ENCODE measurements around the gene ABCG5. TPM values are rescaled to one million over a fixed set of nuclear protein-coding genes. Genes with fewer than 3 reads are reported as not detected.

The ABCG5 gene
- total and polyA plus RNA-seq, 7 donors = 0.01 to 0.08 TPM; not detected in 5

GRCh38 chr2:43853141-43854081 lies 14.8 kb upstream of the ABCG5 start:
- TF ChIP-seq CTCF (IDR thresholded peaks at IDR 0.05) = no peak
- DNase-seq (no peak), ATAC-seq (no peak)
- no peaks in the 10 kb centered on the region for H3K4me1 ChIP-seq
- H3K4me3 ChIP-seq = no peak overlapping the region
- H3K27ac ChIP-seq = no peak overlapping the region
- no peaks in the 10 kb centered on the region for H3K9me3 ChIP-seq
- WGBS, 3 donors = 60 to 80% (median 70%) methylated on average over 10 of the region's 10 CpGs
- peaks cover 0 to 18% (median 4%) of the 10 kb centered on the region in 3 donors for H3K27me3 ChIP-seq (ENCODE audit: insufficient read depth in 3 of 3, low read length in 2 of 3)
- H3K36me3 ChIP-seq (ENCODE audit: insufficient read depth in 1 of 2, low read depth in 1 of 2) = no peaks in the 10 kb centered on the region
- intact Hi-C loops (cut with DNase I) = no loop called here

- Histone ChIP-seq H3K27me3 (ENCODE audit: insufficient read depth in 3 of 3, low read length in 2 of 3) (peaks cover 0 to 14% (median 4%) of the 10 kb centered on the region in 3 donors), H3K4me1 (no peaks in the 10 kb centered on the region), H3K36me3 (ENCODE audit: insufficient read depth in 1 of 2, low read depth in 1 of 2) (no peaks in the 10 kb centered on the region), H3K27ac (no peak overlapping the region), H3K4me3 (no peak overlapping the region), H3K9me3 (no peaks in the 10 kb centered on the region)
- 89 to 94% (median 93%) methylated on average over 20 to 21 of the region's 21 CpGs for WGBS, 3 donors
- intact Hi-C loops (cut with DNase I) = no loop called here
- DNase-seq (no peak), ATAC-seq (no peak)
- no peak for TF ChIP-seq CTCF (IDR thresholded peaks at IDR 0.05)
These were observed 13.6 kb upstream of the ABCG5 start for GRCh38 chr2:43852196-43852730.

- no peak overlapping the region for H3K27ac ChIP-seq
- peaks cover 0 to 13% (median 4%) of the 10 kb centered on the region in 3 donors for H3K27me3 ChIP-seq (ENCODE audit: insufficient read depth in 3 of 3, low read length in 2 of 3)
- 75 to 84% (median 78%) methylated on average over 19 to 20 of the region's 20 CpGs for WGBS, 3 donors
- H3K9me3 ChIP-seq = no peaks in the 10 kb centered on the region
- intact Hi-C loops (cut with DNase I) = no loop called here
- no peak overlapping the region for H3K4me3 ChIP-seq
- ATAC-seq (no peak), DNase-seq (no peak)
- no peaks in the 10 kb centered on the region for H3K36me3 ChIP-seq (ENCODE audit: insufficient read depth in 1 of 2, low read depth in 1 of 2)
- H3K4me1 ChIP-seq = no peaks in the 10 kb centered on the region
- TF ChIP-seq CTCF (IDR thresholded peaks at IDR 0.05) = no peak
These were observed 12.7 kb upstream of the ABCG5 start for GRCh38 chr2:43851011-43851980.

GRCh38 chr2:43848214-43848613 lies 9.6 kb upstream of the ABCG5 start:
- Histone ChIP-seq H3K27ac (no peak overlapping the region), H3K27me3 (ENCODE audit: insufficient read depth in 3 of 3, low read length in 2 of 3) (peaks cover 0 to 5% (median 2%) of the 10 kb centered on the region in 3 donors), H3K4me3 (no peak overlapping the region), H3K4me1 (no peaks in the 10 kb centered on the region), H3K36me3 (ENCODE audit: insufficient read depth in 1 of 2, low read depth in 1 of 2) (no peaks in the 10 kb centered on the region), H3K9me3 (no peaks in the 10 kb centered on the region)
- ATAC-seq (no peak), DNase-seq (no peak)
- 63 to 81% (median 78%) methylated on average over 1 of the region's 1 CpG for WGBS, 3 donors
- no peak for TF ChIP-seq CTCF (IDR thresholded peaks at IDR 0.05)
- intact Hi-C loops (cut with DNase I) = no loop called here

Measured in psoas muscle (tissue), 8 donors.